ENCODE data around the gene DCAKD.

DCAKD gene

DNA sequence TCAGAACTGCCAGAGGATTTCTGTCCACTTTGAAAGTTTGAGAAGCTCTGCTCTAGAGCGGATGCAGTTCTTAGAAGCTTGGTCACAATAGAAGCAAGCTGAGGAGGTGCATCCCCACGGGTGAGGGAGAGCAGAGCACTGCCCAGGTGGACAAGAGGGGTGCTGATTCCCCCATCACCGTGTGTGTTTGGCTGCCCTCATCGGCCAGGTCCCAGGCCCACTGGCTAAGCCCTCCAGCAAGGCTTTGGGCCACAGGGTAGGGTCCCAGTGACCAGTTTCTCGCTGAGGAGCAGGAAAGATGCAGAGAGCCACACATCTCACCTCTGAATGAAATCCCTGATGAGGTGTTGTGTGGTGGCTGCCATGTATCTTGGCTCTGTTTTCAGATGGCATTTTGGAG lies 36.5 kb upstream of the DCAKD start:
- TF ChIP-seq, protein P1, sequence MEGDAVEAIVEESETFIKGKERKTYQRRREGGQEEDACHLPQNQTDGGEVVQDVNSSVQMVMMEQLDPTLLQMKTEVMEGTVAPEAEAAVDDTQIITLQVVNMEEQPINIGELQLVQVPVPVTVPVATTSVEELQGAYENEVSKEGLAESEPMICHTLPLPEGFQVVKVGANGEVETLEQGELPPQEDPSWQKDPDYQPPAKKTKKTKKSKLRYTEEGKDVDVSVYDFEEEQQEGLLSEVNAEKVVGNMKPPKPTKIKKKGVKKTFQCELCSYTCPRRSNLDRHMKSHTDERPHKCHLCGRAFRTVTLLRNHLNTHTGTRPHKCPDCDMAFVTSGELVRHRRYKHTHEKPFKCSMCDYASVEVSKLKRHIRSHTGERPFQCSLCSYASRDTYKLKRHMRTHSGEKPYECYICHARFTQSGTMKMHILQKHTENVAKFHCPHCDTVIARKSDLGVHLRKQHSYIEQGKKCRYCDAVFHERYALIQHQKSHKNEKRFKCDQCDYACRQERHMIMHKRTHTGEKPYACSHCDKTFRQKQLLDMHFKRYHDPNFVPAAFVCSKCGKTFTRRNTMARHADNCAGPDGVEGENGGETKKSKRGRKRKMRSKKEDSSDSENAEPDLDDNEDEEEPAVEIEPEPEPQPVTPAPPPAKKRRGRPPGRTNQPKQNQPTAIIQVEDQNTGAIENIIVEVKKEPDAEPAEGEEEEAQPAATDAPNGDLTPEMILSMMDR (IDR thresholded peaks at IDR 0.05): no peak
- H3K36me3 Mint-ChIP-seq (ENCODE audit: low read depth): peaks cover 72% of the 10 kb centered on the region
- H3K9me3 Mint-ChIP-seq: no peaks in the 10 kb centered on the region
- H3K4me1 Mint-ChIP-seq: no peaks in the 10 kb centered on the region
- H3K27ac Mint-ChIP-seq: no peak overlapping the region
- DNase-seq: no peak
- no peak overlapping the region for H3K4me3 Mint-ChIP-seq
- peaks cover 2% of the 10 kb centered on the region for H3K27me3 Mint-ChIP-seq (ENCODE audit: low read depth, poor library complexity)

- H3K27me3 Mint-ChIP-seq (ENCODE audit: low read depth, poor library complexity): peaks cover 2% of the 10 kb centered on the region
- no peak for DNase-seq
- H3K36me3 Mint-ChIP-seq (ENCODE audit: low read depth): peaks cover 68% of the 10 kb centered on the region
- TF ChIP-seq, protein P1 (IDR thresholded peaks at IDR 0.05): no peak
- no peaks in the 10 kb centered on the region for H3K4me1 Mint-ChIP-seq
- H3K4me3 Mint-ChIP-seq: no peak overlapping the region
- H3K27ac Mint-ChIP-seq: no peak overlapping the region
- H3K9me3 Mint-ChIP-seq: no peaks in the 10 kb centered on the region
These were observed 36.1 kb upstream of the DCAKD start for GRCh38 chr17:45087504-45087975.

DNA sequence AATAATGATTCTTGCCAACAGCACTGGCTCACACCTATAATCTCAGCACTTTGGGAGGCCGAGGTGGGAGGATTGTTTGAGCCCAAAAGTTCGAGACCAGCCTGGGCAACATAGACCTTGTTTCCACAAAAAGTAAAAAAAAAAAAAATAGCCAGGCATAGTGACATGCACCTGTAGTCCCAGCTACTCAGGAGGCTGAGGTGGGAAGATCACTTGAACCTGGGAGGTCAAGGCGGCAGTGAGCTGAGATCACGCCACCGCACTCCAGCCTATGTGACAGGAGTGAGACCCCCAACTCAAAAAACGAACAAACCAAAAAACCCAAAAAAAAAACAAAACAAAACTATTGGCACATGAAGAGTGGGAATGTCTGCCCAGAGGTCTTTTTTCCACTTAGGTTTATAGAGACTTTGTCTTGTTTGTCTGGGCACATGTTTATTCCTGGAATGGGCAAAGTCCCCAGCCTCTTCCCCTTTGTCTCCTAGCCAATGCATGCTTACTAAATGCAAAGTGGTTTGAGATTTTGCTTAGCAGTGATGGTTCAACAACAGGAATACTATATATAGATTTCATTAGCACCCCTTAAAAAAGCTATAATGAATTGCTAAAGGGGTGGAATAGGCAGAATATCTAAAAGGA lies 35.6 kb upstream of the DCAKD start:
- Mint-ChIP-seq H3K36me3 (ENCODE audit: low read depth) (peaks cover 69% of the 10 kb centered on the region), H3K27me3 (ENCODE audit: low read depth, poor library complexity) (no peaks in the 10 kb centered on the region), H3K27ac (no peak overlapping the region), H3K4me1 (no peaks in the 10 kb centered on the region), H3K9me3 (no peaks in the 10 kb centered on the region), H3K4me3 (no peak overlapping the region)
- TF ChIP-seq, protein P1 (IDR thresholded peaks at IDR 0.05): no peak
- no peak for DNase-seq

DNA sequence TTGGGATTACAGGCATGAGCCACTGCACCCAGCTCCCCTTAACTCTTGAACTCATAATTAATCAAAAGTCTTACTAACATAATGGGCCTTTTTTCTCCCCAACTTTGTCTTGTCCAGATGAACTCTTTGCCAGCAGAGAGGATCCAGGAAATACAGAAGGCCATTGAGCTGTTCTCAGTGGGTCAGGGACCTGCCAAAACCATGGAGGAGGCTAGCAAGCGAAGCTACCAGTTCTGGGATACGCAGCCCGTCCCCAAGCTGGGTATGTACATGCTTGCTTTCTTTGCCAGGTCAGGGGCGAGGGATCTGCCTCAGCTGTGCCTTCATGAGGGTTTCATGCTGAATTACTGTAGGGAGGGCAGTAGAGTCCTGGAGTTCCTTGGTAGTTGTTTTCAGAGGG lies 35.0 kb upstream of the DCAKD start:
- TF ChIP-seq, protein P1 (IDR thresholded peaks at IDR 0.05): no peak
- no peak overlapping the region for H3K27ac Mint-ChIP-seq
- H3K36me3 Mint-ChIP-seq (ENCODE audit: low read depth): peaks cover 69% of the 10 kb centered on the region
- no peak for DNase-seq
- H3K4me1 Mint-ChIP-seq: no peaks in the 10 kb centered on the region
- no peaks in the 10 kb centered on the region for H3K27me3 Mint-ChIP-seq (ENCODE audit: low read depth, poor library complexity)
- no peak overlapping the region for H3K4me3 Mint-ChIP-seq
- H3K9me3 Mint-ChIP-seq: no peaks in the 10 kb centered on the region

DNA sequence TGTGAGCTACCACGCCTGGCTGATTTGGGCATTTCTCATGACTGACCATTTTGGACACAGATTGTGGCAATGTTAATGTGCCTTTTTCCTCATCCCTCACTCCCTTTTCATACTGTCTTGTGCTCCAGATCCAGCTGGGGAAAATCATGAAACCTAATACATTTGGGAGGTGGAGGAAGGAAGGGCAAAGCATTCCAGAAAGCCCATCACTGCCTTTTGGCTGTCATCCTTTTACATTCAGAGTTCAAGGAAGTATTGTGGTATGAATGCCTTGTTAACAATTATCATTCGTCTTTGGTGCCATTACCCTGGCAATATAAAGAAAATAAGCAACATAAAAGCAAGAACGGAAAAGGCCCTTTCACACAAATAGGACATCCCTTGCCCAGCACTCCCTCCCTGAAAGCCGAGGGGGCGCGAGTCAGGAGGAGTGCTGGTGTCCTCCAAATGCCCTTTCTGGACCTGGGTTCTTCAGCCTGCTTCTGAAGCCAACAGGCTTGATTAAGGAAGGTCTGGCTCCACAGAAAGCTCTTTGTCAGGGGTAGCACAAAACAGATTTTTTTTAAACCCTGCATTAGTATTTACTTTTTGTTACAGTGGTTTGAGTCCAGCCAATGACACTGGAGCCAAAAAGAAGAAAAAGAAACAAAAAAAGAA lies 29.7 kb upstream of the DCAKD start:
- Mint-ChIP-seq H3K27me3 (ENCODE audit: low read depth, poor library complexity) (no peaks in the 10 kb centered on the region), H3K9me3 (no peaks in the 10 kb centered on the region), H3K27ac (no peak overlapping the region), H3K36me3 (ENCODE audit: low read depth) (peaks cover 68% of the 10 kb centered on the region), H3K4me3 (no peak overlapping the region), H3K4me1 (peaks cover 5% of the 10 kb centered on the region)
- TF ChIP-seq, protein P1 (IDR thresholded peaks at IDR 0.05): no peak
- no peak for DNase-seq

DNA sequence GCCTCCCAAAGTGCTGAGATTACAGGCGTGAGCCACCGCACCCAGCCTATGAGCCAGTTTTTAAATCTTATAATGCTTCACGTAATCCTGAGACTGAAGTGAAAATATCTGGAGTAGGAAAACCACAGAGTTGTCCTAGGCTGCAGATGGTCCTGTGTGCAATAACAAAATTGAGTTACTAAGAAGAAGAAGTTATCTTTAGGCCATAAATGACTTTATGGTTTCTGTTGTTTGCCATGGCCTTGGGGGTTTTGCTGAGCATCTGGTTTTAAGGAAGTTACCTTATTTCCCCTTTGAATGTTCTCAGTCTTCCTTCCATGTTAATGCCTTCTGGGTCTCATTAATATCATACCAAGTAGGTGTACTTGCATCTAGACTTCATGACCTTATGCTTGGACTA lies 26.2 kb upstream of the DCAKD start:
- Mint-ChIP-seq H3K27ac (peak overlapping the region; percentile 5), H3K27me3 (ENCODE audit: low read depth, poor library complexity) (no peaks in the 10 kb centered on the region), H3K9me3 (no peaks in the 10 kb centered on the region), H3K4me3 (no peak overlapping the region), H3K4me1 (peaks cover 5% of the 10 kb centered on the region), H3K36me3 (ENCODE audit: low read depth) (peaks cover 73% of the 10 kb centered on the region)
- DNase-seq: no peak
- TF ChIP-seq, protein P1 (IDR thresholded peaks at IDR 0.05): no peak

Measured in nephron progenitor cell (in vitro differentiated cells).